GM19328 (cell line): ENCODE results near the gene TNFRSF25.
"Not testable (repeated sequence)": the region's sequence is repeated elsewhere in the genome, so short reads cannot be mapped to it uniquely, and the experiment has no call there.

Source experiments
- ATAC-seq: cut with Tn5 transposase; IDR thresholded peaks from one replicate; pipeline ENCODE4 v1.9.1; 2021; ENCODE audit warnings: mild to moderate bottlenecking, moderate library complexity; ENCODE audit not compliant: unreplicated experiment

The TNFRSF25 gene

DNA sequence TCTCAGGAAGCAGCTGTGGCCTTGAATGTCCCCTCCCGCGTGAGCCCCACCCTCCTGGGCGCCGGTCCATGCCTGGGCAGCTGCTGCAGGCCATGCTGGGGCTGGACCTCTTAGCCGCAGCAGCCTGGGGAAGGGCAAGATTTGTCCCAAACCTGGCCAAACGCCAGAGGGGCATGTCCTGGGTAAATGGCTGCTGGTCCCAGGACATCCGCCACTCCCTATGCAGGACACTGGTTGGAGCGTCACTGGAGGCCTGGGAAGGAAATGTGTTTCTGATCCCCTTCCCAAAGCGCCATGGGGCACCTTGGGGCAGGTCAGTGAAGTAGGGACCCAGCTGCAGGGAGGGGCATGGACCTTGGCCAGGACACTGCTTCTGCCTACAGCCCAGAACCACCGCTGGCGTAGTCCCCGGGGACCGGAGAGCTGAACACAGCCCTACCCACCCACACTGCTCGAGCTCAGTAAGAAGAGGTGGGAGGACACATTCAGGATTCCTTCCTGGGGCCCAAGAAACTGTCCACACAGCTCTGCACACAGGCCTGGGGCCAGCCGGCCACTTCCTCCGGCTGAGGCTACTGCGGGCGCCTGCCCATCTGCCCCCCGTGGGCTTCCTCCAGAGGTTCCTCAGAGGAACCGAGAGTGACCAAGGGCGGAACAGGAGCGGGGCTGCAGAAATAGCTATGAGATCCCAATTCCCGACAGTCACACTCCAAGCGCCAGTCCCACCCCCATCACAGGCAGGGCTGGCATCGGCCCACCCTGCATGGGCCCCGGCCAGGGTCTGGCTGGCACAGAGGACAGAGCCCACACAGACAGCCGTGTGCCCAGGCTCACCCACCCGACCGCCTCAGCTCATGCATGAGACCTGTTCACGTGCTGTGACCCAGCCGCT is 36.3 kb upstream of the TNFRSF25 start:
- no peak for ATAC-seq

DNA sequence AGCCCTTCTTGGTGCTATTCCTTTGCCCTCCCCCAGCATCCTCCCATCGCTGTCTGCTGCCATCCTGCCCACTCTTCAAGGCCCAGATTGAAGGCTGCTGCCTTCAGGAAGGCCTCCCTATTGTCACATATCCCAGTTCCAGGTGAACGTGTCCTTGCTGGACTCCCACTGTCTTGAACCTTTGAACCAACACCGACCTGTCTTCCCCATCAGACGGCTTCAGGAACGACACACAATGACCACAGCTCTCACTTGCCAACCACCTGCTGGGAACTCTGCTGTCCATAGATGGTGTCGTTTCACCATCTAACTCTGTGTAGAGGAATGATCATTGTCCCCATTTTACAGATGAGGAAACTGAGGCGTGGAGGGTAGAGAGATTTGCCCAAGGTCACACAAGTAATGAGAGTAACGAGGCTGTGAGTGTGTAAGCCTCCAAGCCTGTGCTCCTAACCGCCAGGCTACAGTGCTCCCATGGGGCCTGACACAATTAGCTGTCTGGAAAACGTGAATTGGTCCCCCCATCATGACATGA is 35.4 kb upstream of the TNFRSF25 start:
- no peak for ATAC-seq

DNA sequence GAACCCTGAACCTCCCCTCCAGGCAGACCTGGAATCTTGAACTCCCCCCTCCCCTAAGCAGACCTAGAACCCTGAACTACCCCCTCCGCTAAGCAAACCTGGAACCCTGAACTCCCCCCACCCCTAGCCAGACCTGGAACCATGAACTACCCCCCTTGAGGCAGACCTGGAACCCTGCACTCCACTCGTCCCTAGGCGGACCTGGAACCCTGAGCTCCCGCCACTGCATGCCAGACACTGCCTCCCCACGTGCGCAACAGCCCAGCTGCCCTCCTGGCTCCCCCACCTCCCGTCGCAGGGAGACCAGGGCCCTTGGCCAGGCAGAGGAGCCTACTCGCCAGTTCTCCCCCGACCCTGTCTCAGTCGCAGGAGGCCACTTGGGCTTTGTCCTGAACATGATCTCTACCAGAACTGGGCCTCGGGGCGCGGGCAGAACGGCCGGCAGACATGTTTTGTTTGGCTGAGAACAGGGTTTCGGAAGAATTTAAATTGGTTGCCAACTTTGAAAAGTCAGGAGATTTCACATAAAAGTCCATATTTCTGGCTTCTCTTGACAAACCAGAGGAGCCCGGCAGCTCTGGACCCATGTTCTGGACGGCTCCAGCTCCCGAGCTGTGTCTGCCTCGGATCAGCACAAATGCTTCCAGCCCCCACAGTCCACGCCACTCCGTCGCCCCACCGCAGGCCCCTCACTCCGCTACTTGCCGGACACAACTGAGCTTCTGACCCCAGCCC is 34.7 kb upstream of the TNFRSF25 start:
- ATAC-seq, result no peak

DNA sequence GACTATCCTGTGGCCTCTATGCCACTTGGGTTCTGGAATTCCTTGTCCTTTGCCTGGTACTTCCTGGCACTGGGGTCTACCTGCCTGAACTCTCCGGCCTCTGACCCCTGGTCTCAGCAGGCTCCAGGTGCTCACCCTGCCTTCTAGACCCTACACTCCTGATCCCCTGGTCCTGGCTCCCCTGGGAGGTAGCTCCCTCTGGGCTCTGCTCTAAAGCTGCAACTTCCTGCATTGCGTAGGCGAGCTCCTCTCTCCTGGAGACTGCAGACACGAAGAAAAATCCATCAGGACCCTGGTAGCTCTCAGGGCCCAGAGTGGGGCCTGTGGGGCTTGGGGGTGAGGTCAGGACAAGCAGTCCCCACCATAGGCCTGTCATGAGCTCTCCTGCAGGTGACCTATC is 33.3 kb upstream of the TNFRSF25 start:
- no peak for ATAC-seq

DNA sequence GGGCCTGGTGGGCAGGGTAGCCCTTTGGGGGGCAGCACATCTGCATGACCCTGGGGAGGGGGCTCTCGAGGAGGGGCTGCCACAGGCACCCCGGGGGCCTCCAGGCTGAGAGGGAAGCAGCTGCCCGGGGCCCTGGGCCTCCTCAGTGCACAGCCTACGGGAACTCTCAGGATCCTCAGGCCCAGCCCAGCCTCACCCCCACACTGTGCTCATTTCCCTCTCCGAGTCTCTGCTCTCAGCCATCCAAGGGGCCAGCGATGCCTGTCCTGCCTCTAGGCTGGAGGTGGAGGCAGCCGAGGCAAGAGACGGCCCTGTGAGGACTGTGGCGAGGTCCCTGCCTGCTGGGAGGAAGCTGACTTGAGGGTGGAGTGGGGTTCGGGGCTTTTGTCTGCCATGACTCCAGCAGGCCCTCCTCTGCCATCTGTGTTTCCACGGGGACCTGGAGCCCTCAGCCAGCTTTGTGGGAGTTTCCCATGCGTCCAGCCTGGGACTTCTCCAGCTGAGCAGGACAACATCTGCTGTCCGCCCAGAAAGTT is 32.7 kb upstream of the TNFRSF25 start:
- ATAC-seq, result no peak

DNA sequence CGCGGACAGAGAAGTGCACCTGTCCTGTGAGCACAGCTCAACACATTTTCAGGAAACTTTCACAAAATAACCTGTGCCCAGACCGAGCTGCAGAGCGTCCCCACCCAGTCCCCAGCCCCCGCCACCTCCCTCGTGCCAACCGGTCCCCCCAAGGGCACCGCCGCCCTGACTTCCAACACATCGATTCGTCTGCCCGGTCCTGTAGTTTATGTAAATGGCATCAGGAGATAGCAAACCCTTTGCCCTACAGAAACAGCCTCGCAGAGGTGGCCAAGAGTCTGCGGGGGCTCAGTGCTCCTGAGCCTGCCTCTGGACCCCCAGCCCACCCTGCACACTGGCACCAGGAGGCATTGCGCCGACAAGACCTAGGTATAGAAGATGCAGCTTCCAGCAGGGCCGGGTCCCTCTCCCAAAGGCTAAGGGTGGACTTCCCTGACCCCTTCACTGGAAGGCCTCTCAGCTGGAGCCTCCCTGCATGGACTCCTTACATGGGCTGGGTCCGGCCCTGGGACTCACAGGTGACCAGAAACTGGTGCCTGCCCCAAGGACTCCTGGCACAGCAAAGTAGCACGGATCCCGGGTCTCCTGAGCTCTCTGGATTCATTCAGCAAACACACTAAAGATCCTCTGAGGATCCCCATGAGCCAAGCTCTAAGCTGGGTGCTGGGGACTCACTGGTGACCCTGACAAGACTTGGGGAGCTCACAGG is 32.0 kb upstream of the TNFRSF25 start:
- ATAC-seq, result no peak

DNA sequence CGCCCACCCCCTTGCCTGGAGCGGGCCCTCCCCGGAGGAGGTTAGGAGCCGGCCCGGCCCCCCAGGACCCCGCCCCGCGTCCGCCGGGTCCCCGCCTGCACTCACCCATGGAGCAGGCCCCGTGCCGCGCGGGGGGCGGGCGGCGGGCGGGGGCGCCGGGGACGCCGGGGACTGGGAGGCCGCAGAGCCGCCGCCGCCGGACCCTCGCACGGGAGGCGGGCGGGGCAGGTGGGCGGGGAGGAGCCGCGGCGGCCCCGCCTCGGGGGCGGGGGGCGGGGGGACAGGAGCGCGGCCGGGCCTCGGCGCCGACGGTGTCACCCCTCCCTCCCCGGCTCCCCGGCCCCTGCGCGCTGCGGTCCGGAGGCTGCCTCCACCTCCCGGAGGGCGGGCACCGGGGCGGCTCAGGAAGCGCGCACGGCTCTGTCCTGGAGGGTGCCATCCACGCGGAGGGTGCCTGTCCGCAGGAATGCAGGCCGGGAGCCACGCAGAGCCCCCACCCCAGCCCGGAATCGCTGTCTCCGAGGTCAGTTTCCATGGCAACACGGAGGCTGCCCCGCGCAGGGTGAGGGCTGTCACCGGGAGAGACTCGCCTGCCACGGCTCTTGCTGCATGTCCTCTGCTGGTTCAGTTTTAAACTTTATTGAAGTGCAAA is 31.4 kb upstream of the TNFRSF25 start:
- no peak for ATAC-seq

DNA sequence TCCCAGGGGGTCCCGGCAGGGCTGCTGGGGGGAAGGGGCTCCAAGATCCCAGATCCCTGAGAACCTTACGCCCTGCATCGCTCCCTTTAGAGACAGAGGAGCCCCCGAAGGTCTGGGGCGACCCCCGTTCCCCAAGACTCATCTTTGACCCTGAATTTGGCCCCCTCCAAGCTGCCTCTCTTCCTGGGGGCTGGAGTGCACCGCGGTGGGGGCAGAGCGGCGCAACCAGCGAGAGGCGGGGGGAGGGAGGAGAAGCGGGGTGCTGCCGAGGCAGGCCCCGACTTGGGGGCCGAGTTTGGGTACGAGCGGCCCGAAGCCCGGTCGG is 30.9 kb upstream of the TNFRSF25 start:
- no peak for ATAC-seq

DNA sequence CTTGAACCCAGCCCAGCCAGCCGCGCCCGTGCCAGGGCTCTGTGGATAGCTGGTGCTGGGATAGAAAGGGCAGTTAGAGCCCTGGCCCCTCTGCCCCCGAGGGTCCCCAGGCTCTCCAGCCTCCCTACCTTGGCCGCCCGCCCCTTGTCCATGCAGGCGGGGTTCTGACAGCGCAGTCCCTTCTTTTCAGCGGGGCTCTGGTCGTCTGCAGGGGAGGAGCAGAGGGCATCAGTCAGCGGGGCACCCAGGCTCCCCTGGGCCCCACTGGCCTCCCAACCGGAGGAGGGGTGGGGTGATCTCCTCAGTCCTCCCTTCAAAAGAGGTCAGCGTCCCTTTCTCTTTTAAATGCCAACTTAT is 30.4 kb upstream of the TNFRSF25 start:
- no peak for ATAC-seq

DNA sequence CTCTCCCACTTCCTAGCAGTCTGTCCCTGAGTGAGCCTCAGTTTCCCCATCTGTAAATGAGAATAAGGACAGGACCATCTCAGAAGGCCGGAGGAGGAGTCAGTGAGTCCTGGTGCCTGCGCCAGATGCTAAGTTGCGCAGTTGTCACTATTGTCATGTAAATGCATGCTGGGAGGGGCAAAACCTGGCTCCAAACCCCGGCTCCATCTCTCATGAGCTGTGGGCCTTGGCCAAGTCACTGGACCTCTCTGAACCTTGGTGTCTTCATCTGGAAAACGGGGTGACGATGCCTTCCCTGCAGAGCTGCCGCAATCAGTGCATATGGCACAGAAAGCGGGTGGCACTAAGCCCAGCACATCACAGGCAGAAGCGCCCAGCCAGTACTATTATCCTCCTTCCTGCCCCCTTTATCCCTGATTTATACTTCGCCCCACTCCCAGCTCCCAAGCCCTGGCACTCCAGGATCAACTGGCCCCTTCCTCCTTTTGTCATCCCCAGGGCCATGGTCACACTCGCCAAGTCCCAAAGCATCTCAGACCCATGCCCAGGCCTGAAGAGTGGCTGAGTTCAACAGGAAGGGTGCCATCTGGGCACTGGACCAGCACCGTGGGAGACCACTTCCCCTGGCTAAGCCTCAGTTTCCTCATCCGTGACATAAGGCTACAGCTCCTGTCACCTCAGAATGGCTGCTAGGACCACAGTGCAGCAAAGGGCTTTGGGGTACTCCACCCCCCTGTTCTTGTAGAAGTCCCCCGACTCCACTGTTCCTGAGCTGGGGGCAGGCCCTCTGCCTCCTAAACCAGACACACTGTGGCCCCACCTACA is 29.8 kb upstream of the TNFRSF25 start:
- no peak for ATAC-seq

DNA sequence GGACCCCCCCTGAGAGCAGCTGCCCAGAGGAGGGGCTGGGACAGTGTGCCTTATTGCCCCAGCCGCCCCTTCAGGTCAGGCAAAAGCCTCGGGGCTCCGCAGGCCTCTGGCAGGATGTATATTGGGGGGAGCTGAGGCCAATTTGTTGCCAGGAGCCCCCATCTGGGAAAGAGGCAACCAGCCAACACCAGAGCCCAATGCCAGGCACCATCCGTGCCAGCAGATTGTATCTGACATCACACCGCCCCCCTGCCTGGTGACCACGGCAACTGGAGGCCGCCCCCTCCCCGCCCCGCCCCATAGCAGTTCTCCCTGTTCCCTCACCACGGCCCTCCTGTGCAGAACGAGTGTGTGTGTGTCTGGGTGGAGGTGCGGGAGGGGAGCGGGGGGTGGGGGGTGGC is 29.1 kb upstream of the TNFRSF25 start:
- no peak for ATAC-seq

DNA sequence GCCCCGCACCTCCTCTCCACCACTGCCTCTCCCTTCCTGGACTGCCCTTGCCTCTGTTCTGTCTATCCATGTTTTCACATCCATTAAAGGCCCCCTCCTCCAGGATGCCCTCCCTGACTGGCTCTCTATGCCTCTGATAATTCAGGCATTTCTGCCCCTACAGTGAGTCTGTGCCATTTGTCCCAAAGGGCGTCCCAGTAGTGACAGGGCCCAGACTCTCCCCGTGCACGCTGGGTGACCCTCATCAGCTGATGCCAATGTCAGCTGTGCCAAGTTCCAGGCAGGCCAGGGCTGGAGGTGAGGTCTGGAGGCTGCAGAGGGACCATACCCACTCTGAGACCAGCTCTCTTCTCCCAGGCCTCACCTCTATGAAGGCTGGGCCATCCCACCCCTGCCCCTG is 28.7 kb upstream of the TNFRSF25 start:
- no peak for ATAC-seq

DNA sequence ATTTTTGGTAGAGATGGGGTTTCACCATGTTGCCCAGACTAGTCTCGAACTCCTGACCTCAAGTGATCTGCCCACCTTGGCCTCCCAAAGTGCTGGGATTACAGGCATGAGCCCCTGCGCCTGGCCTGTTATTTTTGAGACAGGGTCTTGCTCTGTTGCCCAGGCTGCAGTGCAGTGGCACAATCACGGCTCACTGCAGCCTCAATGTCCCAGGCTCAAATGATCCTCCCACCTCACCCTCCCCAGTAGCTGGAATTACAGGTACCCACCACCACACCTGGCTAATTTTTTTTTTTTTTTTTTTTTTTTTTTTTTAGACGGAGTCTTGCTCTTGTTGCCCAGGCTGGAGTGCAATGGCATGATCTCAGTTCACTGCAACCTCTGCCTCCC is 27.9 kb upstream of the TNFRSF25 start:
- ATAC-seq, result not testable (repeated sequence)

DNA sequence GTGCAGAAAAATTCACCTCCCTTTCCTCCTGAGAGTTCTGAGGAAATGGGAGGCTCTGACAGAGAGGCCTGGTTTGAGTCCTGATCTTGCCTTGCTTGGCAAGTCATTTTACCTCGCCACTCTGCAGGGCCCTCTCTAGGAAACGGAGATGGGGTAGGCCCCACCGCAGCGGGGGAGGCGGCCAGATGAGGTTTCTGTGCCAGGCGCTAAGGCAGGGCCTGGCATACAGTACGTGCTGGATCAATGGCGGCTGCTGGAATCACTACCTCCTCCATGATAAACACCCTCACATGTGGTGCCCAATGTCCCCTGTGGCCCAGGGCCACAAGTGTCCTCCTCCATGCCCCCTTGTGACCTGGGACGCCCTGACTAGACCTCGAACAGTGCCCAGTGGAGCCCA is 26.0 kb upstream of the TNFRSF25 start:
- no peak for ATAC-seq

DNA sequence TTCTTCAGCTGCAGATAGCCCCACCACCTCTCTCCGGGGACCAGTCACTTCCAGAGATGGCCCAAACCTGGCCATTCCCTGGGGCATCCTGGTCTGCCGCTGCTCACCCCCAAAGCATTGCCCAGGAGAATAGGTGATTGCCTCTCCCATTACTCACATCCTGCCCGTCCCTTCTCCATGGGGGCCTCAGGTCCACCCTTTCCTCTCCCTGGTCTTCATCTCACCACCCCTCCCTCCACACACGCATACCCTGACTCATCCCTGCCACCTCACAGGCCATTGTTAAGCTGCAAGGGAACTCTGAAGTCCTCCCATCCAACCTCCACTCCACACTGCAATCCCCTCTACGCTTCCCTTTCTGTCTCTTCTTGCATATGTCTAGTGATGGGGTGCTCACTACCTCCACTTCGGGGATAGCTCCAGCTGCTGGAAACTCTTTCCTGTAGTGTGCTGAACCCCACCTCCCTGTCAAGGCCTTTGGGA is 25.5 kb upstream of the TNFRSF25 start, which contains the start of gene PLEKHG5:
Gene PLEKHG5, minus strand, starts transcription at position 188 of the 483 bp plus-strand sequence. CDS start 14,096 bp downstream, outside the sequence.
- no peak for ATAC-seq

DNA sequence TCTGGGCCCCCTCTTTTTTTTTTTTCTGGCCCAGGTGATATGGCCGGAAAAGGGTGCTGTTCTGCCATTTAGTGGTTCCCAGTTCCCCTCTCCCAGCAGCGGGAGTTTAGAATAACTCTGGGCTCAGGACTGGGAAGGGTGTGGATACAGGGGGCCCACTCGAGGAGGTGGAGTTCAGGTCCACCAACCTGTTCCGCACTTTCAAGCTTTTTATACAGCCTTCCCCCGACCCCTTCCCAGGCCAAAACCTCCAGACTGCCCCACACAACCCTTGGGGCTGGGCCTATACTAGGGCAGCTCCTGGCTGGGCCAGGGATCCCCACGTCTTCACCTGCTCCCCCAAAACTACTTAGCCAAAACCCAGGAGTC is 25.1 kb upstream of the TNFRSF25 start:
- ATAC-seq, result no peak

DNA sequence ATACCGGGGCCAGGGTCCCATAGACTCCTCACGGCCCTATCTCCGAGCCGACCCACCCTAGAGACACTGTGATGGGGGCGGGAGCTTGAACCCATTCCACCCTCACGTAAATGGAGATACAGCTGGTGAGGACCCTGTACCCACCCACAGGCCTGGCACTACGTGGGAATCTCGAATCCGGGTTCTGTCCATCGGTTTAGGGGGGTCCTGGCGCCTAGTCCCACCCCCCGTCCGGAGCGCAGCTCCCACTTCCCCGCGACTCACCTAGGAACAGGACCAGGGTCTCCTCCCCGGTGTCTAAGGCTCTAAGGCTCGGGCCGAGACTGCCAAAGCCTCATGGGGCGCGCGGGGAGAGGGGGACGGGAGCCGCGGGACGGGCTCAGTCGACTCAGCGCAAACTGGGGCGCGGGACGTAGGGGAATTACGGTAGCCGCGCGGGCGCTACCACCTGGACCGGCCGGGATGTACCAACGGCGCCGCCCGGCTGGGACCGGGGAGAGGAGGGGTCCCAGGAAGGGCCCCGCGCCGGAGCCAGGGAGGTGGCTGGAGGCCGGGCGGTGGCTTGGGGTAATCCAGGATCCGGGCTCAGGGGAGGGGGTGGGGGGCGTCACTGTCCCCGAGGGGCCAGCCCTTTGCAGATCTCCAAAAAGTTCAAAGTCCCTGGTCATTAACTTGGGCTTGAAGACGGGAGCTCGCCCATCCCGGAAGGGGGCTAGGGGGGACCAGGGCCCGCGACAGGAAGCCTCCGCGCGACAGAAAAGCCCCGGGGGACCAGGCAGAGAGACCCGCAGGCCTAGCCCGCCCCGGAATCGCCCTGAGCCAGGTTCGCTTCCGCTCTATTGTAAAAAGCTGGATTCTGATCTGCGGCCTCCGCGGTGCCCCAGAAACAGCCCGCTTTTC is 24.5 kb upstream of the TNFRSF25 start:
- no peak for ATAC-seq

DNA sequence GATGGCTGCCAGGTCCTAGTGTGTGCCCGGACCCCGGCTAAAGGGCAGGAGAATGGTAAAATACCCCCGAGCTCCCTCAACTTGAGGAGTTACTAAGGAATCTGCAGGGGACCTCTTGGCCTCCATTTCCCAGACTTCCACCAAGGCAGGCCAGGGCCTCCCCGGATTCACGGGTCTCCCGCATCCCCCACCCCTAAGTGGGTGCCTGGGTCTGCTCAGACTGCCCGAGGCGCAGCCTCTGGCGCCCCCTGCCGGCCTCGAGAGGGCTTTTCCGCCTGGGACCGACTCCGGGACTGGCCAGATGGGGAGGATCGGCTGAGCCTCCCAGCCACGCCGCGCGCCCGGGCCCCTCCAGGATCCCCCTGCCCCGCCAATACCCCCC is 23.8 kb upstream of the TNFRSF25 start:
- ATAC-seq, result no peak

DNA sequence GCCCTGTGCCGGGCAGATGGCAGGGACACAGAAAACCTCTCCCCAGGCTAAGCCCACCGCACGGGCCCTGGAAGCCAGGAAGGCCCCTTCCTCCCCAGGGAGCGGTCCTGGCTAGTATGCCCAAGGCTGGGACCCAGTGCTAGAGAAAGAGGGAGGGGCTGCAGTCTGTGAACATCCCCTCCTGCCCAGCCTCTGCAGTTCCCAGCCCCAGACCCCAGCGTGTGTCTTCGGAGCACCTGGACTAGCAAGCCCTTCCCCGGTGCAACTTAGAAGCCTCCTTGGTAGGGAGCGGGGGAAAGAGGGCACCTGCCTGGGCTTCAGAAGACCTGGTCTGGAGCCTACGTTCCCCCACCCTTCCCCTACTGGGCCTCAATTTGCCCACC is 23.4 kb upstream of the TNFRSF25 start:
- ATAC-seq, result no peak
